GM18909 (cell line): ENCODE measurements around the gene CXCL6.

Source experiments
- ATAC-seq: cut with Tn5 transposase; IDR thresholded peaks from one replicate; pipeline ENCODE4 v1.9.1; 2021; ENCODE audit warnings: mild to moderate bottlenecking; ENCODE audit not compliant: unreplicated experiment, poor library complexity

The CXCL6 gene

GRCh38 chr4:73841243-73841925 is 4.9 kb downstream of the CXCL6 start:
- no peak for ATAC-seq

- ATAC-seq = no peak
Measured at GRCh38 chr4:73842696-73843095, 6.2 kb downstream of the CXCL6 start.

- no peak for ATAC-seq
Measured at GRCh38 chr4:73843369-73843768, 6.9 kb downstream of the CXCL6 start.

GRCh38 chr4:73844345-73844744 is 7.9 kb downstream of the CXCL6 start:
- no peak for ATAC-seq

GRCh38 chr4:73844806-73845205 is 8.3 kb downstream of the CXCL6 start:
- no peak for ATAC-seq

GRCh38 chr4:73847526-73848182 is 11.2 kb downstream of the CXCL6 start:
- no peak for ATAC-seq

- no peak for ATAC-seq
Measured at GRCh38 chr4:73848183-73848777, 11.8 kb downstream of the CXCL6 start.

- no peak for ATAC-seq
Measured at GRCh38 chr4:73850261-73850970, 13.9 kb downstream of the CXCL6 start.

- ATAC-seq = no peak
Measured at GRCh38 chr4:73851293-73851692, 14.8 kb downstream of the CXCL6 start.

GRCh38 chr4:73852771-73853170 is 16.3 kb downstream of the CXCL6 start:
- ATAC-seq = no peak

GRCh38 chr4:73853246-73853704 is 16.8 kb downstream of the CXCL6 start, which contains the start of gene PF4V1:
Gene PF4V1, plus strand, starts transcription at chr4:73853296. Its CDS starts 67 bp downstream, at chr4:73853363.
- no peak for ATAC-seq

GRCh38 chr4:73853718-73854473 is 17.4 kb downstream of the CXCL6 start:
- no peak for ATAC-seq

- ATAC-seq = no peak
Measured at GRCh38 chr4:73855406-73855805, 18.9 kb downstream of the CXCL6 start.

- no peak for ATAC-seq
Measured at GRCh38 chr4:73856518-73856917, 20.0 kb downstream of the CXCL6 start.

- ATAC-seq = no peak
Measured at GRCh38 chr4:73859614-73860088, 23.2 kb downstream of the CXCL6 start.

- ATAC-seq = no peak
Measured at GRCh38 chr4:73860181-73860580, 23.7 kb downstream of the CXCL6 start.

- no peak for ATAC-seq
Measured at GRCh38 chr4:73860917-73861316, 24.4 kb downstream of the CXCL6 start.

GRCh38 chr4:73862322-73862721 is 25.8 kb downstream of the CXCL6 start:
- no peak for ATAC-seq

GRCh38 chr4:73864365-73864764 is 27.9 kb downstream of the CXCL6 start:
- ATAC-seq = no peak

- ATAC-seq = no peak
Measured at GRCh38 chr4:73864961-73865360, 28.5 kb downstream of the CXCL6 start.
